NCI-H1694 (cell line): ENCODE data around the gene BMPR1A.

Experiments
- DNase-seq: peaks from one replicate; lab custom pipeline; 2025; lab: John Stamatoyannopoulos, UW

Gene BMPR1A

DNA sequence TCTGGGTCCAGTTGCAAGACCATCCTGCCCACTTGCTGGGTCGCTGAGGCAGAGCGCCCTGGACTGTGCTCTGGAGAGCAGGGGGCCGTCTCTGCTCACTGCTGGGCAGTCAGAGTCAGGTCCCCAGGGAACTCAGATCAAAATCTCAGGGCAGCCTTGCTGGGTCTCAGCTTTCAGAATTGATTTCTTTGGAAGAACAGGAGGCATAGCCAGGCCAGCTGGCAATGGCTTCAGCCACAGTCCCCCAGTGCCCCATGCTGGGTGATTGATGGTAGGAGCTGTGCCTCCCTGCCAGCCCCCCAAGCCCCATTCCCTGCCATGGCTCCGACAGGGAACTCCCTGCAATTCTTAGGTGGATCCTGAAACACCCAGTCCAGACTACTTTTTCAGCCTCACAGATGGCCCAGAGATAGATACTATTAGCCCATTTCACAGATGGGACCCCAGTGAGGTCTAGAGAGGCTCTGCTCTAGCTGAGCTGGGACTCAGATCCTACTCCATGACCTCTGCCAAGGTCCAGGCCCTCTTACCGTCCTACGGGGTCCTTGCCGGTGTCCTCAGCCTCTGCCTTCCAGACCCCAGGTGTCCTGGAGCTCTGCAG, 200.5 kb downstream of the BMPR1A start:
- no peak for DNase-seq

DNA sequence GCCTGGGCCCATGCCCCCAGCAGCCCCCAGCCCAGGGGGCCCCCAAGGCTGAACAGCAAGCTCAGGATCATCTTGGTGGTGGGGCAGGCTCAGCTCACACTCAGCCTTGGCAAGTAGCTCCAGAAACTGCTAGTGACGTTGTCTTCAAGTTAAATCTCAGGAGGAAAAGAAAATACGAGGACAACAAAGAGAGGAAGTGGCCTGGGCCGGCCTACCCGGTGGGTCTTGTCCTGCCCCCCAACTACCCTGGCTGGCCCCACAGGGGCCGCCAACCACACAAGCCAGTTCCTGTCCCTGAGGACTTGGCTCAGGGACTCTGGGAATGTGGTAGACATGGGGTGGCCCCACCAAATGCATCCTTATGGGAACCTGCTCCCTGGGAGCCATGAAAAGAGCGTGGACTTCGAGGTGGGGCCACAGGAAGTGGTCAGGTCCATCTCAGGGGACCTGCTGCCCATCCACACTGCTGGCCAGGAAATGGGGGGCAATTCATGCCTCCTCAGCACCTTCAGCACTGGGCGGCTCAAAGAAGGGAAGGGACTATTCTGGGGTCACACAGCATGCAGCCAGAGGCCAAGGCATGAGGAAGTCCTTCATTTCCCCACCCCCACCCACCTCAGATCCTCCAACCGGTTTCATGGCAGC, 201.2 kb downstream of the BMPR1A start, which contains the start of gene MMRN2:
Gene MMRN2, minus strand, starts transcription at position 145 of the 645 bp plus-strand sequence. Its CDS starts 74 bp downstream, at position 71.
- no peak for DNase-seq

DNA sequence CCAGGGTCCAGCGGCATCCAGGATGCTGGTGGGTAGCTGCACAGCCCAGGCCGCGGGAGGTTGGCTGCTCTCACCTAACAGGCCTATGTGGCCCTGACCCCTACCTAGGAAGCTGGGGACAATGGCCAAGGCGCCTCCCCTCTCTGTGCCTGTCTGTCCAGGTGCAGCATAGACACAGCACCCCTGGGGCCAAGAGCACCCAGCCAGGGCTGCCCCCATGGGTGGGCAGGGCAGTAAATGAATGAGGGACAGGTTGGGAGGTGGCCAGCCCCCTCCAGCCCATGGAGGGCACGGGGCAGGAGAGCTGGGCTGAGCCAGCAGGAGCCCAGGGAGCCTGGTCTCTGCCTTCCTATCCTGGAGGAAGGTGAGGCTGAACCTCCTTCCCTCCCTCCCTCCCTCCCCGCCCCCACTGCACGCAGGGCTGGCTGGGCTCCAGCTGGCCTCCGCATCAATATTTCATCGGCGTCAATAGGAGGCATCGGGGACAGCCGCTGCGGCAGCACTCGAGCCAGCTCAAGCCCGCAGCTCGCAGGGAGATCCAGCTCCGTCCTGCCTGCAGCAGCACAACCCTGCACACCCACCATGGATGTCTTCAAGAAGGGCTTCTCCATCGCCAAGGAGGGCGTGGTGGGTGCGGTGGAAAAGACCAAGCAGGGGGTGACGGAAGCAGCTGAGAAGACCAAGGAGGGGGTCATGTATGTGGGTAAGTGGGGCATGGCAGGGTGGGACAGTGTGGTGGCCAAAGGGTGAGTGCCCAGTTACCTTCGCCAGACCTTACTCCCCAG, 201.9 kb downstream of the BMPR1A start, which contains the start of gene SNCG:
Gene SNCG, plus strand, starts transcription at position 484 of the 785 bp plus-strand sequence. Its CDS starts 99 bp downstream, at position 583.
- DNase-seq, result no peak

GRCh38 chr10:86958901-86959736, 202.7 kb downstream of the BMPR1A start:
- DNase-seq, result no peak

DNA sequence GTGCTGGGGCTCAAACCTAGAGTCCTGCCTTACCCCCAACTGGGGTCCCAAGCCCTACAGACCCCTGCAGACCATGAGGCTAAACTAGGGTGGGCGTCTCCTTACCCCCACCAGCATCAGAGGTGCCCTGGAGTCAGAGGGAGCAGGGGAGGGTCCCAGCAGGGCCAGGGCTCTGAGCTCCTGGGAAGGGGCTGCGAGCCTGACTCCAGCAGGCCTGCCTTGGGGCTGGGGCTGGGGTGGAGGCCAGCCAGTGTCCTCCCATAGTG, 203.3 kb downstream of the BMPR1A start:
- no peak for DNase-seq

GRCh38 chr10:86960003-86960862, 203.8 kb downstream of the BMPR1A start:
- no peak for DNase-seq

- DNase-seq, result no peak
Observed at GRCh38 chr10:86960863-86961434, 204.5 kb downstream of the BMPR1A start.

GRCh38 chr10:86961481-86962091, 205.2 kb downstream of the BMPR1A start:
- no peak for DNase-seq

DNA sequence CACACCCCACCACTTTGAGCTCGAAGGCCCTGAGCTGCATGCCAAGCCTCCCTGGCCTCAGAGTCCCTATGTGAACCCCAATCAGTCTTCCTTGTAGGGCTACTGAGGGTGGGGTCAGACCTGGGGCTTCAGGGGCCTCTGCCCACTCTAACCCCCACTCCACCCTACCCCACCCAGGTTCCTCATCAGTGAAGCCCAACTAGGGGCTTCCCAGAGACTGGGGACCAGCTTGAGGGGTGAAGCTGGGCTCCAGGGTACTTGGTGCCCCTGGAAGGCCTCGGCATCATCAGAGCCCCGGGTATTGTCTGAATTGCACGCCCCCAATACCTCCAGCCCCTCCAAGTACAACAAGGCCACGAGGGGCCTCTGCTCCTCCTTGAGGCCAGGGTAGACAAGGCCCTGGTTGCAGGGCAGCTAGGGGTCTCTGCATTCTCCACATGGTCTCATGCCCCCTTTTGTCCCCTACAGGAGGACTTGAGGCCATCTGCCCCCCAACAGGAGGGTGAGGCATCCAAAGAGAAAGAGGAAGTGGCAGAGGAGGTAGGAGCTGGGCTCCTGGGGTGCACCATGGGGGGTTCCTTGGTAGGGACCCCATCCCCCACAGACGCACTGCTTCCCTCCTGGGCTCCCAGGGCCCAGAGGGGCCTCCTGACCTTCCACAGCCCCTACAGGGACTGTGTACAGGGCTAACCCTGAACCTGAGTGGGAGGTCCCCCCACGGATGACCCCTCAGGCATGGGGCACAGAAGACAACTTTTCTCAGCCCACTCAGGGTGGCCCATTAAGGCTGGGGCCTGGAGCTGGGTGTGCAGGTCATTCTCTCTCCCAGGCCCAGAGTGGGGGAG, 205.9 kb downstream of the BMPR1A start:
- no peak for DNase-seq

DNA sequence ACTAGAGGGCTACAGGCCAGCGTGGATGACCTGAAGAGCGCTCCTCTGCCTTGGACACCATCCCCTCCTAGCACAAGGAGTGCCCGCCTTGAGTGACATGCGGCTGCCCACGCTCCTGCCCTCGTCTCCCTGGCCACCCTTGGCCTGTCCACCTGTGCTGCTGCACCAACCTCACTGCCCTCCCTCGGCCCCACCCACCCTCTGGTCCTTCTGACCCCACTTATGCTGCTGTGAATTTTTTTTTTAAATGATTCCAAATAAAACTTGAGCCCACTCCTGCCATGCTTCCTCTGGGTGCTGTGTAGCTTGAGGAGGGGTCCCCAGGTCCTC, 206.5 kb downstream of the BMPR1A start:
- DNase-seq, result no peak

- no peak for DNase-seq
Observed at GRCh38 chr10:86963341-86963919, 207.0 kb downstream of the BMPR1A start.

GRCh38 chr10:86964061-86964846, 207.8 kb downstream of the BMPR1A start:
- no peak for DNase-seq

DNA sequence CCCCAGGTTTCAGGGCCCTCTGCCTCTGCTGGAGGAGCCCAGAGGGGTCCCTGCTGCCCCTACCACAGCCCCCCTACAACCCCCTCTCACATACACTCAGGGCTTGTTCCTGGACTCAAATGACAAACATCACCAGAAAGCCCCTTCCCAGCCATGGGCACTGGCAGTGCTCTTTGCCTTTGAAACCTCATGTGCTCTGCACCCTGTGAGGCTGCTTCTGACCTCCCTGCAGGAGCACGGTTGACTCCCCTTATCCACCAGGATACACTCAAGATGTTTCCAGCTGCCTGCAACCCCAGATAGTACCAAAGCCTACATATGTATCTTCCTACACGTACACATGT, 208.4 kb downstream of the BMPR1A start:
- DNase-seq, result no peak

DNA sequence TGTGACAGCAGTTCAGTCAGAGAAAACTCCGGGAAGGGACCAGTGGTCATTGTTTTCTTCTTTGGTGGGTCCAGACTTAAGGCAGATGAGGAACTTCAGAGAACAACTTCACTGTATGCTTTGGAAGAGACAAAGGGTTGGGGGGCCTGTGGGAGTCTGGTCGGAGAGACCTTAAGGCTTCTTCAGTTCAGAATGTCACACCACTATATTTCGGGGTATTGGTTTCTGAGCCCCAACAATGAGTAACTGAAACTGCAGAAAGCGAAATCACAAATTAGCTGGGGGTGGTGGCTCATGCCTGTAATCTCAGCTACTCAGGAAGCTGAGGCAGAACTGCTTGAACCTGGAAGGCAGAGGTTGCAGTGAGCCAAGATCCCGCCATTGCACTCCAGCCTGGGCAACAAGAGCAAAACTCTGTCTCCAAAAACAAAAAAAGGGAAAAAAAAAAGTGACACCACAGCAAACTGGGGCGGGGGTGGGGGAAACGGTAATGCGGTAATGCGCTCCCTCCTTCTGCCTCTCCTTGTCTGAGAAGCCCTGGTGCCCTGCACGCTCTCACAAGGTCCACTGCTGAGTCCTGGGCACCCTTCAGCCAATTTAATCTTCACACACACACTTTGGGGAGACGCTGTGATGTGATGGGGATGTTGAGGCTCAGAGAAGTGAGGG, 209.7 kb downstream of the BMPR1A start:
- no peak for DNase-seq

GRCh38 chr10:86967481-86967941, 211.1 kb downstream of the BMPR1A start:
- DNase-seq, result no peak

GRCh38 chr10:86968271-86968993, 212.0 kb downstream of the BMPR1A start, which contains the start of gene ADIRF:
Gene ADIRF, plus strand, starts transcription at chr10:86968482. Its CDS starts 63 bp downstream, at chr10:86968545.
- DNase-seq, result peak; percentile 61

- DNase-seq, result no peak
Observed at GRCh38 chr10:86968994-86969355, 212.6 kb downstream of the BMPR1A start.
